ENCODE results near the gene CDCA7L.

GRCh38 chr7:21916629-21917028 lies 29.1 kb downstream of the CDCA7L start:
- no peak for TF ChIP-seq CTCF (IDR thresholded peaks at IDR 0.05)
- no peak for TF ChIP-seq POLR2A (IDR thresholded peaks at IDR 0.05)

Data from body of pancreas (tissue), 4 donors.